GM12874 (cell line): Measurements from ENCODE around the gene SDK2.

Experiments used
- CTCF ChIP-seq: IDR thresholded peaks from 2 replicates; pipeline ENCODE4 v1.5.1; 2011; ENCODE audit warnings: low read depth, mild to moderate bottlenecking, control low read depth, low read length, moderate library complexity; ENCODE audit not compliant: insufficient read depth

Gene SDK2

DNA sequence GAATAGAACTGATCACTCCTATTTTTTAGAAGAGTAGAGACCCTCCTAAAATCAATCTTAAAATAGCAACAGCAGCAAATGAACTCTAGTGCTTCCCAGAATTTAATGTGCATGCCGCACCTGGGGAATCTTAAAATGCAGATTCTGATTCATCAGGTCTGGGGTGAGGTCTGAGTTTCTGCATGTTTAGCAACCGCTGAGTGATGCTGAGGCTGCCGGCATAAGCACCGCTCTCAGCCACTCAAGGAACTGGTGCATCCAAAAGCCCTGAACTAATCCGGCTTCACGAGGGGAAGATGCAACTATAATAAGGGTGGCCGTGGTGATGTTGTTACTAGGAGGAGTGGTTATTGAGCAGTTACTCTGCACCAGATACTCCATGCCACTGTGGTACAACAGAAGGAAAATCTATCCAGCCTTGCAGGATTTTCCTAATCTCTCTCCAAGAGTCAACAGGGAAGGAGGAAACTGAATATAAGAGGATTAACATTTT is 19.7 kb downstream of the SDK2 start:
- no peak for TF ChIP-seq CTCF

DNA sequence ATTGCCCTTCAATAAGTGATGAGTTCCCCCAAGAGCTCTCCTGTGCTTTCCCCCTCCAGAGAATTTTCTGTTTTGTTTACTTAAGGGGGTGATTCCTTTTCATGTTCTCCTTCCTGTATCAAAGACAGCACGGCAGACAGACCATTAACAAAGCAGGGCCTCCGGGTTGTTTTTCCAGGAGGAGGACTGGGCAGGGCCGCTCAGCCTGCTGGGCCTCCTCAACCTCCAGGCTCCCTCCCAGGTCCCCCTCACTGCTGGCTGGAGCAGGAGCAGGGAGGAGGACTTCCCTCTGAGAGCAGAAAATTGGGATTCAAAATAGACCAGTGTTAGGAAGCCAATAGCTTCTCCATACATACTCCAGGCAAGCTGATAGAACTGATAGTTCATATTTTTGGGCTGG is 20.4 kb downstream of the SDK2 start:
- TF ChIP-seq CTCF: no peak

DNA sequence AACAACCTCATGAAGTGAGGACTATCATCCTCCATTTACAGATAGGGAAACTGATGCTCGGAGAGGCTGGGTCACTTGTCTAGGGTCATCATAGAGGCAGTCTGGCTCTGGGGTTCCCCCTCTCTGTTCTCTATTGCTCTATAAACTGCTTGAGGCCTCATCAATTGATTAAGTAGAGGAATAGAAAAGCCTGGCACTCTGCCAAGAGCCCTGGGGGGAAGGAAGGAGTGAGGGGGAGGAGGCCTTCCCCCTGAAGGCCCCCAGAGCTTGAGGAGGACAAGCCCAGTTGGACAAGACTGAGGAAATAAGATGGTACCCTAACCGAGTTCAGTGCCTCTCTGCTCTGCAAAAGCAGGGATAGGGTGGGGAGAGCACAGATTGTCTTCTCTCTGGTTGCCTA is 21.0 kb downstream of the SDK2 start:
- TF ChIP-seq CTCF: no peak

DNA sequence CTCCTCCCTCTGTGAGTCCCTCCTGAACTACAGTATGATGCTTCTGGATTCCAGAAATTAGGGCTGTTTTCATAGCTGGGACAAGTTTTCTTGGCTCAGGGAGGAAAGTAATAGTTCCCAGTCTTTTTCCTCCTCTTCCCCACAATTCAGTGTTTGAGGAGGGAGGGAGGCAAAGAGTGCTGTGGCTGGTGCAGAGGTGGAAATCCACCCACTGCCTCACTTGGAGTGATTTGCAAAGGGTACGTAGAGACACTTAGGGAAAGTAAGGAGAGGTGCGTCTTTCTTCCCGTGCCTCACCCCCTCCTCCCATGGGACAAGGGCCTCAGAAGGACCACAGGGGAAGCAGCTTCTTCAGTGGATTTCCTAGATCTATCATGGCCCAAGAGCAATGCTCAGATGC is 21.9 kb downstream of the SDK2 start:
- no peak for TF ChIP-seq CTCF

- no peak for TF ChIP-seq CTCF
These were observed 22.6 kb downstream of the SDK2 start for GRCh38 chr17:73621685-73622084.

DNA sequence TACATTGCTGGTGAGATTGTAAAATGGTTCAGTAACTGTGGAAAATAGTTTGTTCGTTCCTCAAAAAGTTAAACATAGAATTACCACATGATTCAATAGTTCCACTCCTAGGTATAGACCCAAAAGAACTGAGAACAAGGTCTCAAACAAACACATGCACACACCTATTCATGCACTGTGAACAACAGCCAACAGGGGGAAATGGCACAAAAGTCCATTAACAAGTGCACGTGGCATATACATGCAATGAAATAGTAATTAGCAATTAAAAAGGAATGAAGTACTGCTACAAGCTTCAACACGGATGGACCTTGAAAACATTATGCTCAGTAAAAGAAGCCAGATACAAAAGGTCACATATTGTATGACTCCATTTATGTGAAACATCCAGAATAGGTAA is 23.8 kb downstream of the SDK2 start:
- no peak for TF ChIP-seq CTCF

- TF ChIP-seq CTCF: no peak
These were observed 26.7 kb downstream of the SDK2 start for GRCh38 chr17:73617501-73617900.
